ENCODE data around the gene MAPK8IP3. TPM values are rescaled to one million over a fixed set of nuclear protein-coding genes. Genes with fewer than 3 reads are reported as not detected.

The MAPK8IP3 gene
- total RNA-seq, 1 donor from 2014 or later = 32.6 TPM

DNA sequence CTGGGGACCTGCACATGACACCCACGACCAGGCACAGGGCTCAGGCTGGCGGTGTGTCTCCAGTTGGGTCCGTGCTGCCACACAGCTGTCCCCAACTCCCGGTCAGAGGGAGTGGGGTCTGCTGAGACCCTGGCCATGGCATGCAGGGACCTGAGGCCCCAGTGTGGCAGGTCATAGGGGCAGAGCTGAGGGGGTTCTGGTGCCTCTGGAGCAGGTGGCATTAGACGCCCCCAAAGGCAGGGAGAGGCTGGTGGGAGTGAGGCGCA, 81.0 kb downstream of the MAPK8IP3 start:
- Histone ChIP-seq H3K36me3 (ENCODE audit: control insufficient read depth, insufficient read depth, low read length) (no peaks in the 10 kb centered on the region), H3K27me3 (ENCODE audit: control insufficient read depth, insufficient read depth, low read length) (no peaks in the 10 kb centered on the region), H3K4me3 (ENCODE audit: low read depth, low read length) (no peak overlapping the region)
- no peak for DNase-seq (ENCODE audit: low read depth)
- TF ChIP-seq, protein P1, sequence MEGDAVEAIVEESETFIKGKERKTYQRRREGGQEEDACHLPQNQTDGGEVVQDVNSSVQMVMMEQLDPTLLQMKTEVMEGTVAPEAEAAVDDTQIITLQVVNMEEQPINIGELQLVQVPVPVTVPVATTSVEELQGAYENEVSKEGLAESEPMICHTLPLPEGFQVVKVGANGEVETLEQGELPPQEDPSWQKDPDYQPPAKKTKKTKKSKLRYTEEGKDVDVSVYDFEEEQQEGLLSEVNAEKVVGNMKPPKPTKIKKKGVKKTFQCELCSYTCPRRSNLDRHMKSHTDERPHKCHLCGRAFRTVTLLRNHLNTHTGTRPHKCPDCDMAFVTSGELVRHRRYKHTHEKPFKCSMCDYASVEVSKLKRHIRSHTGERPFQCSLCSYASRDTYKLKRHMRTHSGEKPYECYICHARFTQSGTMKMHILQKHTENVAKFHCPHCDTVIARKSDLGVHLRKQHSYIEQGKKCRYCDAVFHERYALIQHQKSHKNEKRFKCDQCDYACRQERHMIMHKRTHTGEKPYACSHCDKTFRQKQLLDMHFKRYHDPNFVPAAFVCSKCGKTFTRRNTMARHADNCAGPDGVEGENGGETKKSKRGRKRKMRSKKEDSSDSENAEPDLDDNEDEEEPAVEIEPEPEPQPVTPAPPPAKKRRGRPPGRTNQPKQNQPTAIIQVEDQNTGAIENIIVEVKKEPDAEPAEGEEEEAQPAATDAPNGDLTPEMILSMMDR (IDR thresholded peaks at IDR 0.05; ENCODE audit: insufficient read depth, low read length, poor library complexity, severe bottlenecking) = no peak

DNA sequence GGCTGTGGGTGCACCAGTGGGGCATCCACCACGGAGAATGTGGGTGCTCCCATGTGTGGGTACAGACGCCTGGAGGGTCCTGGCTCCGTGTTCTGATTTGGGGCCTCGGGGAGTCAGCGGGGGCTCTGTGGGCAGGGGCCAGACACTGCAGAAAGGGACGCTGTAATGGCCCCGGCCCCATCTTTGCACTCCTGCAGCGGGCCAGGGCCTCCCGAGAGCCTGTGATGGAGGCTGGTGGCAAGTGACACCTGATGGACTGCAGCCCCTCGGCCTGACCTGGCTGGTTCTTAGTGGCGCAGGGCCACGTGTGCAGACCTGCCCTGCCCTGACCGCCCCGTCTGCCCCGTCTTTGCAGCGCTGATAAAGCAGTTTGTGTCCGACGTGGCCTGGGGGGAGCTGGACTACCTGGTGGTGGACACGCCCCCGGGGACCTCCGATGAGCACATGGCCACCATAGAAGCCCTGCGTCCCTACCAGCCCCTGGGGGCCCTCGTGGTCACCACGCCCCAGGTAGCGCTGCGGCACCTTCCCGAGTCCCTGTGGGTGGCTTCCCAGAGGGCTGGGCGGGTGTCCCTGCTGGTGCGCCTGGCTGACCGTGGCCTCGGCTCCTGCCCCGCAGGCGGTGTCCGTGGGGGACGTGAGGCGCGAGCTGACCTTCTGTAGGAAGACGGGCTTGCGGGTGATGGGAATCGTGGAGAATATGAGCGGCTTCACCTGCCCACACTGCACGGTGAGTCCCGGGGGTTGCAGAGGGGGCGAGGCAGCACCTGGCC, 81.5 kb downstream of the MAPK8IP3 start:
- no peaks in the 10 kb centered on the region for H3K27me3 ChIP-seq (ENCODE audit: control insufficient read depth, insufficient read depth, low read length)
- H3K4me3 ChIP-seq (ENCODE audit: low read depth, low read length) = no peak overlapping the region
- TF ChIP-seq, protein P1 (IDR thresholded peaks at IDR 0.05; ENCODE audit: insufficient read depth, low read length, poor library complexity, severe bottlenecking) = no peak
- no peak for DNase-seq (ENCODE audit: low read depth)
- H3K36me3 ChIP-seq (ENCODE audit: control insufficient read depth, insufficient read depth, low read length) = no peaks in the 10 kb centered on the region

- H3K36me3 ChIP-seq (ENCODE audit: control insufficient read depth, insufficient read depth, low read length) = no peaks in the 10 kb centered on the region
- TF ChIP-seq, protein P1 (IDR thresholded peaks at IDR 0.05; ENCODE audit: insufficient read depth, low read length, poor library complexity, severe bottlenecking) = no peak
- no peaks in the 10 kb centered on the region for H3K27me3 ChIP-seq (ENCODE audit: control insufficient read depth, insufficient read depth, low read length)
- no peak overlapping the region for H3K4me3 ChIP-seq (ENCODE audit: low read depth, low read length)
- no peak for DNase-seq (ENCODE audit: low read depth)
Measured at GRCh38 chr16:1788095-1788707, 82.2 kb downstream of the MAPK8IP3 start.

DNA sequence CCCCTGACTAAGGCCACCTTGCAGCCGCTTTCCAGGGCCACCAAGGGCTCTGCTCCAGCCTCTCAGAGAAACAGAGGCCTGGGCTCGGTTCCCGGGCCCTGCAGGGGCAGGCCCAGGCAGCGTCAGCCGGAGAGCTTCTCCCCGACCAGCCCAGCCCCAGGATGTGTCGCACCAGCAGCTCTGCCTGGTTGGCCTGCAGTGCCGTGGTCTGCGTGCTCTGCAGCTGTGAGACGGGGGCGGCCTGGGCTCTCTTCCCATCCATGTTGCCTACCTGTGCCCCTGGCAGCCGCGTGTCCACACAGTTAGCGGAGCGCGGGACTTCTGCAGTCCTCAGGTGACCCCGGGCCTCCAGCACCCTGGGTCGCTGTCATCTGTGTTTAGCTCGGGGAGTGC, 82.7 kb downstream of the MAPK8IP3 start:
- no peak for DNase-seq (ENCODE audit: low read depth)
- H3K27me3 ChIP-seq (ENCODE audit: control insufficient read depth, insufficient read depth, low read length) = no peaks in the 10 kb centered on the region
- TF ChIP-seq, protein P1 (IDR thresholded peaks at IDR 0.05; ENCODE audit: insufficient read depth, low read length, poor library complexity, severe bottlenecking) = no peak
- no peak overlapping the region for H3K4me3 ChIP-seq (ENCODE audit: low read depth, low read length)
- H3K36me3 ChIP-seq (ENCODE audit: control insufficient read depth, insufficient read depth, low read length) = no peaks in the 10 kb centered on the region

DNA sequence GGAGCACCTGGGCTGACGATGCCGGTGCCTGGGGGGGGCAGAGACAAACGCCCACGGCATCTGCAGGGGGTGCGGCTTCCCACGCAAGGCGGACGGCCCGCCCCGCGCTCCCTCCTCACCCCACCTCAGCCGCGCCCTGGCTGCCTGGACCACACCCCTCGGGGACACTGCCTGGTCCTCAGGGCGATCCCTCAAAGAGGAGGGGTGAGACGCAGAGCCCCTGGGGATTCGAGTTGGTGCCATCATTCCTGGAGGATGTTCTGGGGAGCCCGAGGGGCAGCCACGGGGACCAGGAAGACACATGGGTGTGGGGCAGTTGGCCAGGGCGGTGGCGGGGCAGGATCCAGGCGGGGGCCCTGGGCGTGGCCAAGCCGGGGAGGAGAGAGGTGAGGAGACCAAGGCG, 83.6 kb downstream of the MAPK8IP3 start:
- no peaks in the 10 kb centered on the region for H3K36me3 ChIP-seq (ENCODE audit: control insufficient read depth, insufficient read depth, low read length)
- DNase-seq (ENCODE audit: low read depth) = no peak
- TF ChIP-seq, protein P1 (IDR thresholded peaks at IDR 0.05; ENCODE audit: insufficient read depth, low read length, poor library complexity, severe bottlenecking) = no peak

GRCh38 chr16:1790261-1790610, 84.2 kb downstream of the MAPK8IP3 start:
- TF ChIP-seq, protein P1 (IDR thresholded peaks at IDR 0.05; ENCODE audit: insufficient read depth, low read length, poor library complexity, severe bottlenecking) = no peak
- H3K27me3 ChIP-seq (ENCODE audit: control insufficient read depth, insufficient read depth, low read length) = peaks cover 2% of the 10 kb centered on the region
- no peak for DNase-seq (ENCODE audit: low read depth)
- no peaks in the 10 kb centered on the region for H3K36me3 ChIP-seq (ENCODE audit: control insufficient read depth, insufficient read depth, low read length)
- no peak overlapping the region for H3K4me3 ChIP-seq (ENCODE audit: low read depth, low read length)

More for the DNA sequence above, 83.6 kb downstream of the MAPK8IP3 start:
- Histone ChIP-seq H3K4me3 (ENCODE audit: low read depth, low read length) (no peak overlapping the region), H3K27me3 (ENCODE audit: control insufficient read depth, insufficient read depth, low read length) (peaks cover 2% of the 10 kb centered on the region)
